Muscle layer of duodenum (tissue), 2 donors: ENCODE data around the gene UBQLNL.

Experiments
- H3K27ac ChIP-seq: one replicate; pipeline ENCODE4 v1.7.0; 2013; ENCODE audit warnings: mild to moderate bottlenecking, low read length
- H3K27me3 ChIP-seq: one replicate; pipeline ENCODE4 v1.7.0; 2013; ENCODE audit warnings: low read depth, mild to moderate bottlenecking, control low read depth, low read length
- H3K36me3 ChIP-seq, 2 donors: one replicate each; pipeline ENCODE4 v1.7.0; 2013; ENCODE audit warnings: low read length in 2 of 2, control low read depth in 1 of 2, mild to moderate bottlenecking in 1 of 2; ENCODE audit not compliant: insufficient read depth in 2 of 2, control insufficient read depth in 1 of 2
- H3K4me1 ChIP-seq, 2 donors: one replicate each; pipeline ENCODE4 v1.7.0; 2013; ENCODE audit warnings: low read length in 2 of 2, mild to moderate bottlenecking in 2 of 2, control low read depth in 1 of 2, moderate library complexity in 1 of 2; ENCODE audit not compliant: insufficient read depth in 2 of 2, control insufficient read depth in 1 of 2
- H3K4me3 ChIP-seq, 2 donors: one replicate each; pipeline ENCODE4 v1.7.0; 2013; ENCODE audit warnings: low read length in 2 of 2, low read depth in 1 of 2, mild to moderate bottlenecking in 1 of 2
- H3K9me3 ChIP-seq, 2 donors: one replicate each; pipeline ENCODE4 v1.7.0; 2013; ENCODE audit warnings: low read length in 2 of 2, control low read depth in 1 of 2, mild to moderate bottlenecking in 1 of 2; ENCODE audit not compliant: control insufficient read depth in 1 of 2
- donor health status: healthy.

Gene UBQLNL

GRCh38 chr11:5507177-5507932 lies 9.1 kb downstream of the UBQLNL start:
- Histone ChIP-seq H3K36me3 (no peaks in the 10 kb centered on the region), H3K4me1 (no peaks in the 10 kb centered on the region), H3K4me3 (no peak overlapping the region), H3K27ac (no peak overlapping the region), H3K27me3 (no peaks in the 10 kb centered on the region), H3K9me3 (no peaks in the 10 kb centered on the region)

- no peak overlapping the region for H3K4me3 ChIP-seq
- no peaks in the 10 kb centered on the region for H3K27me3 ChIP-seq
- H3K27ac ChIP-seq = no peak overlapping the region
- no peaks in the 10 kb centered on the region for H3K4me1 ChIP-seq
- no peaks in the 10 kb centered on the region for H3K9me3 ChIP-seq
- H3K36me3 ChIP-seq = no peaks in the 10 kb centered on the region
Measured at GRCh38 chr11:5505363-5506048, 11.0 kb downstream of the UBQLNL start.

- Histone ChIP-seq H3K4me3 (no peak overlapping the region), H3K27me3 (no peaks in the 10 kb centered on the region), H3K4me1 (no peaks in the 10 kb centered on the region), H3K27ac (no peak overlapping the region), H3K9me3 (no peaks in the 10 kb centered on the region), H3K36me3 (no peaks in the 10 kb centered on the region)
Measured at GRCh38 chr11:5504403-5504921, 12.0 kb downstream of the UBQLNL start.

GRCh38 chr11:5500393-5500801 lies 16.1 kb downstream of the UBQLNL start:
- H3K4me1 ChIP-seq = no peaks in the 10 kb centered on the region
- no peaks in the 10 kb centered on the region for H3K36me3 ChIP-seq
- H3K27me3 ChIP-seq = no peaks in the 10 kb centered on the region
- no peak overlapping the region for H3K4me3 ChIP-seq
- no peak overlapping the region for H3K27ac ChIP-seq
- no peaks in the 10 kb centered on the region for H3K9me3 ChIP-seq

- no peaks in the 10 kb centered on the region for H3K9me3 ChIP-seq
- no peak overlapping the region for H3K4me3 ChIP-seq
- H3K4me1 ChIP-seq = no peaks in the 10 kb centered on the region
- no peaks in the 10 kb centered on the region for H3K36me3 ChIP-seq
- H3K27ac ChIP-seq = no peak overlapping the region
- no peaks in the 10 kb centered on the region for H3K27me3 ChIP-seq
Measured at GRCh38 chr11:5499671-5500070, 16.8 kb downstream of the UBQLNL start.

- Histone ChIP-seq H3K9me3 (no peaks in the 10 kb centered on the region), H3K36me3 (no peaks in the 10 kb centered on the region), H3K4me3 (no peak overlapping the region), H3K4me1 (no peaks in the 10 kb centered on the region), H3K27me3 (no peaks in the 10 kb centered on the region), H3K27ac (no peak overlapping the region)
Measured at GRCh38 chr11:5489576-5490357, 26.7 kb downstream of the UBQLNL start.

GRCh38 chr11:5488798-5489399 lies 27.6 kb downstream of the UBQLNL start:
- Histone ChIP-seq H3K36me3 (no peaks in the 10 kb centered on the region), H3K9me3 (no peaks in the 10 kb centered on the region), H3K4me3 (no peak overlapping the region), H3K27ac (no peak overlapping the region), H3K27me3 (no peaks in the 10 kb centered on the region), H3K4me1 (no peaks in the 10 kb centered on the region)

GRCh38 chr11:5488385-5488784 lies 28.1 kb downstream of the UBQLNL start, which contains the start of gene OR52D1:
TSS of gene OR52D1 (plus strand) at chr11:5488685. CDS start at chr11:5488707, 22 bp downstream.
- Histone ChIP-seq H3K4me1 (no peaks in the 10 kb centered on the region), H3K9me3 (no peaks in the 10 kb centered on the region), H3K27me3 (no peaks in the 10 kb centered on the region), H3K4me3 (no peak within 1 kb of the TSS), H3K36me3 (no peaks in the 10 kb centered on the region), H3K27ac (no peak within 1 kb of the TSS)

GRCh38 chr11:5486421-5486820 lies 30.1 kb downstream of the UBQLNL start:
- H3K27ac ChIP-seq = no peak overlapping the region
- H3K27me3 ChIP-seq = no peaks in the 10 kb centered on the region
- H3K4me3 ChIP-seq = no peak overlapping the region
- no peaks in the 10 kb centered on the region for H3K9me3 ChIP-seq
- H3K36me3 ChIP-seq = no peaks in the 10 kb centered on the region
- no peaks in the 10 kb centered on the region for H3K4me1 ChIP-seq

GRCh38 chr11:5486003-5486402 lies 30.5 kb downstream of the UBQLNL start:
- H3K36me3 ChIP-seq = no peaks in the 10 kb centered on the region

More at GRCh38 chr11:5486003-5486402, 30.5 kb downstream of the UBQLNL start:
- Histone ChIP-seq H3K9me3 (no peaks in the 10 kb centered on the region), H3K4me1 (no peaks in the 10 kb centered on the region), H3K27ac (no peak overlapping the region), H3K27me3 (no peaks in the 10 kb centered on the region), H3K4me3 (no peak overlapping the region)
